HepG2 (cell line): ENCODE data around the gene DGAT2. TPM values are rescaled to one million over a fixed set of nuclear protein-coding genes. Genes with fewer than 3 reads are reported as not detected.

Experiments
- ATF7 ChIP-seq, 2 experiments: fragments of 450-650 bp in 1 of 2; sonication (generic) in 1 of 2; formaldehyde crosslinking in 1 of 2; IDR thresholded peaks; 2 replicates each; pipeline versions ENCODE4 v1.4.0 to v1.6.1; 2016 to 2020; ENCODE audit warnings: antibody characterized with exemption in 1 of 2, mild to moderate bottlenecking in 1 of 2, missing genetic modification reagents in 1 of 2
- CHCHD3 ChIP-seq: sonication (generic); formaldehyde crosslinking; IDR thresholded peaks from 2 replicates; pipeline ENCODE4 v1.8.0; 2022; ENCODE audit warnings: mild to moderate bottlenecking, missing genetic modification reagents, moderate library complexity
- DRAP1 ChIP-seq: IDR thresholded peaks from 2 replicates; pipeline ENCODE4 v1.6.1; 2016; ENCODE audit warnings: missing genetic modification reagents, missing compliant biosample characterization
- FOXO1 ChIP-seq: sonication (generic); formaldehyde crosslinking; IDR thresholded peaks from 2 replicates; pipeline ENCODE4 v1.4.0; 2020; ENCODE audit warnings: missing genetic modification reagents
- FOXP4 ChIP-seq: sonication (generic); formaldehyde crosslinking; IDR thresholded peaks from 2 replicates; pipeline ENCODE4 v1.4.0; 2020; ENCODE audit warnings: missing genetic modification reagents
- KAT2B ChIP-seq: fragments of 150-350 bp; IDR thresholded peaks from 2 replicates; pipeline ENCODE4 v1.6.1; 2014; ENCODE audit warnings: low read depth, low read length, borderline replicate concordance
- NFAT5 ChIP-seq: sonication (generic); formaldehyde crosslinking; IDR thresholded peaks from 2 replicates; pipeline ENCODE4 v1.4.0; 2020; ENCODE audit warnings: missing genetic modification reagents
- PLSCR1 ChIP-seq: sonication (generic); formaldehyde crosslinking; IDR thresholded peaks from 2 replicates; pipeline ENCODE4 v1.5.0; 2020; ENCODE audit warnings: missing genetic modification reagents, mild to moderate bottlenecking, borderline replicate concordance
- SMC3 ChIP-seq: IDR thresholded peaks from 2 replicates; pipeline ENCODE4 v1.6.1; 2011; ENCODE audit warnings: low read length, improper control_type of control experiment
- SYNCRIP ChIP-seq: fragments of 200-400 bp; formaldehyde crosslinking; IDR thresholded peaks from 2 replicates; pipeline ENCODE4 v1.6.1; 2018; ENCODE audit warnings: mild to moderate bottlenecking, low read depth, low read length; ENCODE audit not compliant: insufficient read depth
- ZBTB46 ChIP-seq: sonication (generic); formaldehyde crosslinking; IDR thresholded peaks from 2 replicates; pipeline ENCODE4 v1.4.0; 2020; ENCODE audit warnings: mild to moderate bottlenecking, missing genetic modification reagents, borderline replicate concordance
- ZNF230 ChIP-seq: sonication (generic); formaldehyde crosslinking; IDR thresholded peaks from 2 replicates; pipeline ENCODE4 v1.4.0; 2020; ENCODE audit warnings: mild to moderate bottlenecking, missing genetic modification reagents
- ZNF275 ChIP-seq: sonication (generic); formaldehyde crosslinking; IDR thresholded peaks from 2 replicates; pipeline ENCODE4 v1.8.0; 2022; ENCODE audit warnings: missing genetic modification reagents, mild to moderate bottlenecking, inconsistent platforms, borderline replicate concordance
- ZNF572 ChIP-seq: sonication (generic); formaldehyde crosslinking; IDR thresholded peaks from 2 replicates; pipeline ENCODE4 v1.5.1; 2020; ENCODE audit warnings: mild to moderate bottlenecking, missing genetic modification reagents
- polyA plus RNA-seq, 8 experiments: library from polyadenylated mRNA; depleted of rRNA in 3 of 8; stranded (reverse) in 7 of 8; unstranded in 1 of 8; fragments of >200 nt; fragmentation: Illumina TruSeq in 4 of 8; extraction: Trizol in 4 of 8; gene quantifications; 2 replicates each; pipeline versions ENCODE4 v1.2.1 to v1.2.3, GENCODE V29; 2011 to 2016; ENCODE audit warnings: low read depth in 4 of 8, missing spikeins in 1 of 8, mixed read lengths in 1 of 8; ENCODE audit not compliant: insufficient read depth in 1 of 8
- total RNA-seq, 5 experiments: library from RNA; depleted of rRNA; stranded (reverse); fragments of >200 nt; fragmentation: Illumina TruSeq; extraction: Trizol; gene quantifications; 2 replicates each; pipeline ENCODE4 v1.2.3, GENCODE V29; 2016; ENCODE audit warnings: low read depth in 1 of 5

DGAT2 gene
- total and polyA plus RNA-seq, 2 of the 13 experiments (the other 11 are each of a cell fraction or from before 2014, with no cell fraction given): 39.0 to 65.6 TPM

- TF ChIP-seq NFAT5 (CRISPR knock-in tag) (no peak), CHCHD3 (CRISPR knock-in tag) (no peak), DRAP1 (CRISPR knock-in tag) (peak; percentile 40; the same call in 1 of the 2 replicates), SMC3 (no peak), ZNF275 (peak; percentile 19; the same call in 1 of the 2 replicates), SYNCRIP (no peak), ATF7 (IDR thresholded peaks at IDR 0.05) (no peak), ATF7 (CRISPR knock-in tag; IDR thresholded peaks at IDR 0.05) (no peak), ZNF230 (CRISPR knock-in tag) (no peak), ZBTB46 (CRISPR knock-in tag) (no peak), FOXP4 (peak; percentile 62), FOXO1 (CRISPR knock-in tag) (peak; percentile 63; the same call in 1 of the 2 replicates), KAT2B (no peak), PLSCR1 (no peak), ZNF572 (no peak)
Measured at GRCh38 chr11:75784085-75784478, 15.5 kb downstream of the DGAT2 start (continued).
